ENCODE results near the gene FGGY.

FGGY gene

DNA sequence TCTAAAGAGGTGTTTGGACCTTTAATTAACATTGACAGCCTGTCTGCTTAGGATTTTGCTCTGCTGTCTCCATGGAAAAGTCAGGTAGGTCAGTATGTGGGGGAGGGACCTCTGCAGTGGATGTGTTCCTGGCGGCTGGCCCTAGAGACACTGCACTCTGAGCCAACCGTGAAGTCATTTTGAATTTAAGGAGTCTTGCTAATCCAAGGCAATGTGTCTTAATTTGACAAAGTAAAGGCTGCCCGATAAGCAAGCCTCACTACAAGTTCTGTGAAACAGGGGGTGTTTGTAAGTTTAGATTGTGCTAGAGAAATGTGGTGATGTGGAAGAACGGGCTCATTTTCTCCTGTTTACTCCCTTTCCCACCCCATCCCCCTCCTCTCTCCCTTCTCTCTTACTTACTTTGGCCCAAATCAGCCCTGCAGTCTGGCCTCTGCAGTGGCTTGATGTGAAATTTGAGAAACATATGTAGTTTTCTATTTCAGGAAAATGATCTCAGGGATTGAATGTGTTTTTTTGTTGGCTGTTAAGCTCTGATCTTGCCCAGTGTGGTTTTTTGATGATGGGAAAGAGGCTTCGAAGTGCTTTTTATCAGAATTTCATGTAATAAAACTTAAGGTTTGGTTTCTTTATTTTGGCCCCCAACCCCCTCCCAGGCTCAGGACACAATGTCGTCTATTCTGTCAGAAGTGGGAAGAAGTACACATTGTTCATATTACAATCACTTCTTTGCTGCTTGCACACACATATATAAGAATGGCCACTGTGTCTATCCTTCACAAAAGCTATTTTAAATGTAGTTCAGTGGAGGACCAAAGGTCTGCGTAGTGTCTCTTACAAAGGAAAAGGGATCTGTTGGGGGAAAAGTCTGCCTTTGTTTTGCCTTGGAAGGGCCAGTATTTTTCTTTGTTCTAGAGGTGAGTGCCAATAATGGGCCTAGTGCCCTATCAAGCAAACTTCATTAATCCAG lies 96.6 kb downstream of the FGGY start (continued):
- TF ChIP-seq ZNF23 (tag by site-specific recombination; IDR thresholded peaks at IDR 0.05; ENCODE audit: borderline replicate concordance) = no peak
- TF ChIP-seq INSM2 (tag by site-specific recombination; IDR thresholded peaks at IDR 0.05) = peak; percentile 59; the same call in 1 of the 2 replicates
- peak; percentile 80 for TF ChIP-seq ZNF692 (tag by site-specific recombination; IDR thresholded peaks at IDR 0.05)
- peak; percentile 65; the same call in 1 of the 2 replicates for TF ChIP-seq ZNF184 (tag by site-specific recombination; IDR thresholded peaks at IDR 0.05)
- TF ChIP-seq ZNF280D (tag by site-specific recombination; IDR thresholded peaks at IDR 0.05) = no peak
- peak; percentile 81; the same call in 1 of the 2 replicates for TF ChIP-seq TRIM28 (IDR thresholded peaks at IDR 0.05; ENCODE audit: borderline replicate concordance, low read length)
- TF ChIP-seq ZNF248 (tag by site-specific recombination; IDR thresholded peaks at IDR 0.05) = no peak
- TF ChIP-seq, protein P1, sequence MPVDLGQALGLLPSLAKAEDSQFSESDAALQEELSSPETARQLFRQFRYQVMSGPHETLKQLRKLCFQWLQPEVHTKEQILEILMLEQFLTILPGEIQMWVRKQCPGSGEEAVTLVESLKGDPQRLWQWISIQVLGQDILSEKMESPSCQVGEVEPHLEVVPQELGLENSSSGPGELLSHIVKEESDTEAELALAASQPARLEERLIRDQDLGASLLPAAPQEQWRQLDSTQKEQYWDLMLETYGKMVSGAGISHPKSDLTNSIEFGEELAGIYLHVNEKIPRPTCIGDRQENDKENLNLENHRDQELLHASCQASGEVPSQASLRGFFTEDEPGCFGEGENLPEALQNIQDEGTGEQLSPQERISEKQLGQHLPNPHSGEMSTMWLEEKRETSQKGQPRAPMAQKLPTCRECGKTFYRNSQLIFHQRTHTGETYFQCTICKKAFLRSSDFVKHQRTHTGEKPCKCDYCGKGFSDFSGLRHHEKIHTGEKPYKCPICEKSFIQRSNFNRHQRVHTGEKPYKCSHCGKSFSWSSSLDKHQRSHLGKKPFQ (tag by site-specific recombination; IDR thresholded peaks at IDR 0.05) = peak; percentile 24; the same call in 1 of the 2 replicates
- TF ChIP-seq ZNF639 (tag by site-specific recombination; IDR thresholded peaks at IDR 0.05) = peak; percentile 53; the same call in 1 of the 2 replicates
- peak; percentile 99 for TF ChIP-seq PRDM10 (tag by site-specific recombination; IDR thresholded peaks at IDR 0.05)
- TF ChIP-seq ZNF266 (tag by site-specific recombination; IDR thresholded peaks at IDR 0.05; ENCODE audit: low read depth) = no peak
- no peak for TF ChIP-seq ZNF214 (tag by site-specific recombination; IDR thresholded peaks at IDR 0.05; ENCODE audit: borderline replicate concordance)
- TF ChIP-seq, protein P2, sequence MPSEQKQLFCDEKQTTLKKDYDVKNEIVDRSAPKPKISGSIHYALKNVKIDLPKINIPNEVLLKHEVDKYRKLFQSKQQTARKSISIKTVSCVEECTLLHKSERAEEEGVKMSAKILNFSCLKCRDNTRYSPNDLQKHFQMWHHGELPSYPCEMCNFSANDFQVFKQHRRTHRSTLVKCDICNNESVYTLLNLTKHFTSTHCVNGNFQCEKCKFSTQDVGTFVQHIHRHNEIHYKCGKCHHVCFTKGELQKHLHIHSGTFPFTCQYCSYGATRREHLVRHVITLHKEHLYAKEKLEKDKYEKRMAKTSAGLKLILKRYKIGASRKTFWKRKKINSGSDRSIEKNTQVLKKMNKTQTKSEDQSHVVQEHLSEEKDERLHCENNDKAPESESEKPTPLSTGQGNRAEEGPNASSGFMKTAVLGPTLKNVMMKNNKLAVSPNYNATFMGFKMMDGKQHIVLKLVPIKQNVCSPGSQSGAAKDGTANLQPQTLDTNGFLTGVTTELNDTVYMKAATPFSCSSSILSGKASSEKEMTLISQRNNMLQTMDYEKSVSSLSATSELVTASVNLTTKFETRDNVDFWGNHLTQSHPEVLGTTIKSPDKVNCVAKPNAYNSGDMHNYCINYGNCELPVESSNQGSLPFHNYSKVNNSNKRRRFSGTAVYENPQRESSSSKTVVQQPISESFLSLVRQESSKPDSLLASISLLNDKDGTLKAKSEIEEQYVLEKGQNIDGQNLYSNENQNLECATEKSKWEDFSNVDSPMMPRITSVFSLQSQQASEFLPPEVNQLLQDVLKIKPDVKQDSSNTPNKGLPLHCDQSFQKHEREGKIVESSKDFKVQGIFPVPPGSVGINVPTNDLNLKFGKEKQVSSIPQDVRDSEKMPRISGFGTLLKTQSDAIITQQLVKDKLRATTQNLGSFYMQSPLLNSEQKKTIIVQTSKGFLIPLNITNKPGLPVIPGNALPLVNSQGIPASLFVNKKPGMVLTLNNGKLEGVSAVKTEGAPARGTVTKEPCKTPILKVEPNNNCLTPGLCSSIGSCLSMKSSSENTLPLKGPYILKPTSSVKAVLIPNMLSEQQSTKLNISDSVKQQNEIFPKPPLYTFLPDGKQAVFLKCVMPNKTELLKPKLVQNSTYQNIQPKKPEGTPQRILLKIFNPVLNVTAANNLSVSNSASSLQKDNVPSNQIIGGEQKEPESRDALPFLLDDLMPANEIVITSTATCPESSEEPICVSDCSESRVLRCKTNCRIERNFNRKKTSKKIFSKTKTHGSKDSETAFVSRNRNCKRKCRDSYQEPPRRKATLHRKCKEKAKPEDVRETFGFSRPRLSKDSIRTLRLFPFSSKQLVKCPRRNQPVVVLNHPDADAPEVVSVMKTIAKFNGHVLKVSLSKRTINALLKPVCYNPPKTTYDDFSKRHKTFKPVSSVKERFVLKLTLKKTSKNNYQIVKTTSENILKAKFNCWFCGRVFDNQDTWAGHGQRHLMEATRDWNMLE (tag by site-specific recombination; conservative IDR thresholded peaks at IDR 0.05; ENCODE audit: low read depth) = 0 out of 2 replicates have a peak, but pooled peaks have one; percentile 8

Measured in HEK293 (cell line).